ENCODE data around the gene SPHK2. TPM values are rescaled to one million over a fixed set of nuclear protein-coding genes. Genes with fewer than 3 reads are reported as not detected.

SPHK2 gene
- total RNA-seq, 1 donor from 2014 or later: 8.0 TPM

DNA sequence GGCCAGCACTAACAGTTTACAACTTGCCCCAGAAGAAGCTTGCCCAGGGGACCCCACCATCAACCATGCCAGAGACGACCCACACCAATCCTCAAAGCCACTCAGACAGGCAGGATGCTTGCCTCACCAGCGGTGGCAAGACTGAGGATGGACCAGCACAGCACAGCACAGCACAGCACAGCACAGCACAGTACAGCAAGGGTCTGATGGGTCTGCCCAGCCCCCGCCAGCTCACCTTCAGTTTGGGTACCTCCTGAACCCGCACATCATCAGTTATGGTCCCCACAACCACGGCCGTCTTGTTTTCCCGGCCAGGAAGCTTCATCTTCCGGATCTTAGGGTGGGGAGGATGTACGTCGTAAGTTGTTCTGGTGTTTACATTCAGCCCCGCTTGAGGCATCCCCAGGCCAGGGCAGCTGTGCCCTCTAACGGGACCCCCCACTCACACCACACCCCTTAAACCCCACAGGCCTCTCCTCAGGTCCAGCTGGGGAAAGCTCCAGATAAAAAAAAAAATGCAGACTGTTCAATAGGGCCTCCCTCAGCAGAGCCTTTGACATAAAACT is 2.7 kb upstream of the SPHK2 start:
- TF ChIP-seq CTCF (IDR thresholded peaks at IDR 0.05; ENCODE audit: borderline replicate concordance): no peak
- intact Hi-C loops (cut with micrococcal nuclease): no loop called here
- no peaks in the 10 kb centered on the region for H3K27me3 ChIP-seq (ENCODE audit: low read depth)
- peaks cover 64% of the 10 kb centered on the region for H3K4me1 ChIP-seq
- H3K36me3 ChIP-seq: peaks cover 40% of the 10 kb centered on the region
- H3K4me3 ChIP-seq: peak overlapping the region; percentile 79
- no peak for DNase-seq
- H3K9me3 ChIP-seq (replicated peaks): no peaks in the 10 kb centered on the region
- no peak overlapping the region for H3K27ac ChIP-seq (replicated peaks)

DNA sequence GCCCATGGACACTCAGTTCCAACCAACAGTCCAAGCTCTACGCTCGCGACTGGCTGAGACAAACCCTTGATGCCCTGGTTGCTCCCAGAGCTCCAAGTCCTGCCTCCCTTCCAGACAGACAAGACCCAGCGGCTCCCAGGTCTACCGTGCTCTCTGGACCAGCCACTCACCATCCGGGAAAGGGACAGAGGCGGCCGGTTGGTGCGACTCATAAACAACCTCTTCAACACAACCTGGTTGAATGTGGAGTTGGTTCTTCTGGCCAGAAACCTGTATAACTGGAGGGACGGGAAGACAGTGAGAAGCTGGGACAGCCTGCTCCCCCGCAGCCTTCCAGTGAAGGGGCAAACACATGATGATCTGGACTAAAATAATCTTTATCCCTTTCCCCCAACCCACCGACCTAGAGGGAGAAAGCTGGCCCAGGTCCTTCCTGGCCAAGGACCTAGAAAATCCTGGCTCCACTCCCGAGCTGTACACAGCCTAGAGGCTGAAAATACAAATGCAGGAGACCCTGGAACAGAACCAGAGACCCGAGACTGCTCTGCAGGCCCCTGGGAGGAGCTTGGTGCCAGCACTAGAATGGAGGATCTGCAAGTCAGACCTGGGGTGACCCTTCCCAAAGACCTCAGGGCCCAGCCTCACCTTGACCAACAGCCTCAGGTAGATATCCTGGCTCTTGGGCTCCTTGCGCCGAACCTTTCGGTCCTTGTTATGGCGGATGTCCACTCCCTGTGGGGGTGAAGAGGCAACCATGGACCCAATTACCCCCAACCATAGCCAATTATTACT is 2.0 kb upstream of the SPHK2 start:
- no peak for DNase-seq
- TF ChIP-seq CTCF (IDR thresholded peaks at IDR 0.05; ENCODE audit: borderline replicate concordance): no peak
- intact Hi-C loops (cut with micrococcal nuclease): no loop called here
- peaks cover 65% of the 10 kb centered on the region for H3K4me1 ChIP-seq
- H3K27ac ChIP-seq (replicated peaks): peak overlapping the region; percentile 88
- peak overlapping the region; percentile 79 for H3K4me3 ChIP-seq
- peaks cover 42% of the 10 kb centered on the region for H3K36me3 ChIP-seq
- no peaks in the 10 kb centered on the region for H3K9me3 ChIP-seq (replicated peaks)
- H3K27me3 ChIP-seq (ENCODE audit: low read depth): no peaks in the 10 kb centered on the region

DNA sequence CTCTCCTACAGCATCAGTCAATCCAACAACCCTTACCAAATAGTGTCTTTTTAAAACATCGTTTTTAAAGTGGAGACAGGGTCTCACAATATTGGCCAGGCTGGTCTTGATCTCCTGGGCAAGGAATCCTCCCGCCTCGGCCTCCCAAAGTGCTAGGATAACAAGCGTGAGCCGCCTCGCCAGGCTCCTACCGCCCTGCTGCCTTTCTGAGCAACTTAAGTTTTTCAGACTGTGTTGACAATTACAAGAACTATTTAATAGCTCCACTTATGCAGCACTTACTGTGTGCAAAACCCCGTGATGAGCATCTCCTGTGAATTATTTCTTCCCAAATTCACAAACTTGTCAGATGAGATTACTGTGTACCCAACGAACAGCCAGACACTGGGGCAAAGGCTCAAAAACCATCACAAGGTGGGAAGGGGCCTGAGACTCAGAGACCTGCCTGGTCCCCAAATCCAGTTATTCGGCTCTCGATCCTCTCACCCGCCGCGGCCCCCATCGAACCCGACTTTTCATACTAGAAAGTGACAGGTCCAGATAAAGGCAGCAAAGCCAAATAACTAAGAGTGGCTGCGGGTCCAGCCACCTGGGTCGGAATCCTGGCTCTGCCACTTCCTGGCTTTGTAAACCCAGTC is 909 bp upstream of the SPHK2 start:
- H3K27ac ChIP-seq (replicated peaks): peak overlapping the region; percentile 88
- H3K36me3 ChIP-seq: peaks cover 42% of the 10 kb centered on the region
- H3K4me1 ChIP-seq: peaks cover 75% of the 10 kb centered on the region
- no peak for TF ChIP-seq CTCF (IDR thresholded peaks at IDR 0.05; ENCODE audit: borderline replicate concordance)
- intact Hi-C loops (cut with micrococcal nuclease): no loop called here
- H3K27me3 ChIP-seq (ENCODE audit: low read depth): no peaks in the 10 kb centered on the region
- no peak for DNase-seq
- peak overlapping the region; percentile 79 for H3K4me3 ChIP-seq
- no peaks in the 10 kb centered on the region for H3K9me3 ChIP-seq (replicated peaks)

- Histone ChIP-seq H3K4me3 (peak overlapping the region; percentile 79), H3K9me3 (replicated peaks) (no peaks in the 10 kb centered on the region), H3K36me3 (peaks cover 39% of the 10 kb centered on the region), H3K27me3 (ENCODE audit: low read depth) (no peaks in the 10 kb centered on the region), H3K4me1 (peaks cover 81% of the 10 kb centered on the region), H3K27ac (replicated peaks) (peak overlapping the region; percentile 88)
- intact Hi-C loops (cut with micrococcal nuclease): no loop called here
- no peak for DNase-seq
- no peak for TF ChIP-seq CTCF (IDR thresholded peaks at IDR 0.05; ENCODE audit: borderline replicate concordance)
Measured at GRCh38 chr19:48619692-48620585, 633 bp downstream of the SPHK2 start.

DNA sequence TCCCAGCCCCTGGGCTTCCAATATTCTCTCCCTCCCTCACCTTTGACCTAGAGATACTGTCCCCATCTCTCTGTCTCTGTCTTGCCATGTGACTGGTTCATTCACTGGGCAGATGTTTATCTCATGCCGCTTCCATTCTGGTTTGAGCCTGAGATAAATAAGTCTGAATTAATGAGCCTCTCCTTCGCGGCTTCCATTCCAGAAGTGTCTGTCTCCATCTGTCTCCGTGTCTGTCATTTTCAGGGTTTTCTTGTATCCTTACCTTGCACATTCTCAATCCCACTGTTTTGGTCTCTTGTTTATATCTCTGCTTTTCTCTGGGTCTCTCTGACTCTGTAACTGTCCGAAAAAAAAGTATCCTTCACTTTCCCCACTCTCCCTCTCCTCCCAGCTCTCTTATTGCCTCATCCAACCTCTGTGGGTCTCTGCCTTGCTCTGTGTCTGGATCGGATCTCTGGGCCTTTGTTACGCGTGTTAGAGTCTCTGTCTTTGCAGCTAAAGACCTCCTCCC is 4.3 kb downstream of the SPHK2 start:
- Histone ChIP-seq H3K4me1 (peaks cover 54% of the 10 kb centered on the region), H3K27ac (replicated peaks) (peak overlapping the region; percentile 83), H3K36me3 (peaks cover 16% of the 10 kb centered on the region), H3K27me3 (ENCODE audit: low read depth) (no peaks in the 10 kb centered on the region), H3K9me3 (replicated peaks) (no peaks in the 10 kb centered on the region), H3K4me3 (peak overlapping the region; percentile 67)
- TF ChIP-seq CTCF (IDR thresholded peaks at IDR 0.05; ENCODE audit: borderline replicate concordance): no peak
- intact Hi-C loops (cut with micrococcal nuclease): no loop called here
- DNase-seq: no peak
